ENCODE data around the gene ECM2. TPM values are rescaled to one million over a fixed set of nuclear protein-coding genes. Genes with fewer than 3 reads are reported as not detected.
A peak's percentile ranks its signal among the peaks of the same experiment; 100 is the strongest.

The ECM2 gene
- polyA plus RNA-seq, 1 of the 3 experiments (the other 2 are of a cell fraction): 0.20 TPM

DNA sequence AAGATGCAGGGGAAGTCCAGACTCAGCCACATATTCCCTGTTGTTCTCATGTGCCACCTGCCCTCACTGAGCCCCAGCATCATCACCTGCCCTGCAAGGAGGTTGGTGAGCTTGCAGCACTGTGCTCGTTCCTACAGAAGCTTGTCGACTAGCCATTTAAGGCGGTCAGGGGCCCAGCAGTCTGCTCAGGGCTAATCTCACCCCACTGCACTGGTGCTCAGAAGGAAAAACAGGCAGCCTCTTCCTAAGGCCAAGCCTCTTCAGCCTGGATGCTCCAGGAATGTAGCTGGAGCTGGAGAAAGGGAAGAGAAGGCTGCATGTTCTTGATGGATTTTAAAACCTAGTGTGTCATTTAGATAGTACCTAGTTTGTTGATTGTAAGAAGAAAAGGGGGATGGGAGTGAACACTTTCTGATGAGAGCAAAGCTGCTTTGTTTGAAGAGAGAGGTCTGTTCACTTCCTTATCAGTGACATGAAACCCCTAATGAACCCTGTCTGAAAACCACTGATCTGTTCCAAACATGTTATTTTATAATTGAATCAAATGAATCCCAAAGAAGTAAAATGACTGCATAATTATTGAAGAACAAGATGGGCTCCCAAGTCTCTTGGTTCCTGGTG lies 42.9 kb downstream of the ECM2 start:
- peak overlapping the region in 1 of 2 experiments; percentile 85; a peak in 2 of 4 replicates for H3K27ac ChIP-seq (ENCODE audit: low read depth in 2 of 2, low read length in 1 of 2)
- no peak overlapping the region for H3K4me2 ChIP-seq
- no peaks in the 10 kb centered on the region for H3K36me3 ChIP-seq (replicated peaks in 1 of 2; ENCODE audit: control insufficient read depth in 1 of 2, insufficient read depth in 2 of 2, low read length in 1 of 2)
- no peaks in the 10 kb centered on the region for H3F3A ChIP-seq (replicated peaks; ENCODE audit: insufficient read depth)
- POLR2A ChIA-PET: no interaction called here
- H3K79me2 ChIP-seq (ENCODE audit: insufficient read depth): no peaks in the 10 kb centered on the region
- no peak overlapping the region for H3K4me3 ChIP-seq (ENCODE audit: low read depth in 2 of 2, low read length in 1 of 2)
- H3K4me1 ChIP-seq (ENCODE audit: control insufficient read depth in 1 of 2, insufficient read depth in 2 of 2, low read depth in 1 of 2, low read length in 1 of 2): peaks cover 0 to 19% of the 10 kb centered on the region in 2 experiments; a peak in 3 of 4 replicates
- 67% methylated on average over 3 of the region's 3 CpGs for WGBS (ENCODE audit: low lambda C conversion rate)
- H3K9me3 ChIP-seq: no peaks in the 10 kb centered on the region
- H2AFZ ChIP-seq (ENCODE audit: low read depth): no peak overlapping the region
- no peaks in the 10 kb centered on the region for H3K9me2 ChIP-seq
- peak in 1 of 2 experiments; percentile 55; a peak in 1 of 4 replicates for TF ChIP-seq EP300 (IDR thresholded peaks at IDR 0.05; ENCODE audit: borderline replicate concordance in 1 of 2, low read depth in 1 of 2, low read length in 1 of 2)
- TF ChIP-seq, protein P1, sequence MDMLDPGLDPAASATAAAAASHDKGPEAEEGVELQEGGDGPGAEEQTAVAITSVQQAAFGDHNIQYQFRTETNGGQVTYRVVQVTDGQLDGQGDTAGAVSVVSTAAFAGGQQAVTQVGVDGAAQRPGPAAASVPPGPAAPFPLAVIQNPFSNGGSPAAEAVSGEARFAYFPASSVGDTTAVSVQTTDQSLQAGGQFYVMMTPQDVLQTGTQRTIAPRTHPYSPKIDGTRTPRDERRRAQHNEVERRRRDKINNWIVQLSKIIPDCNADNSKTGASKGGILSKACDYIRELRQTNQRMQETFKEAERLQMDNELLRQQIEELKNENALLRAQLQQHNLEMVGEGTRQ (IDR thresholded peaks at IDR 0.05; ENCODE audit: borderline replicate concordance, low read depth, low read length): no peak
- no peak for TF ChIP-seq SIN3A (IDR thresholded peaks at IDR 0.05; ENCODE audit: borderline replicate concordance, low read depth, low read length)
- TF ChIP-seq TEAD4 (IDR thresholded peaks at IDR 0.05; ENCODE audit: borderline replicate concordance, insufficient read depth): no peak
- TF ChIP-seq RAD21 (IDR thresholded peaks at IDR 0.05; ENCODE audit: low read length): peak; percentile 14; the same call in 1 of the 2 replicates
- TF ChIP-seq RXRA (IDR thresholded peaks at IDR 0.05; ENCODE audit: borderline replicate concordance, low read depth): no peak
- TF ChIP-seq TAF1 (IDR thresholded peaks at IDR 0.05; ENCODE audit: borderline replicate concordance, low read depth, low read length): no peak
- peak; percentile 39 for DNase-seq
- CTCF ChIA-PET: interaction anchor here (0.8 to 1.7 kb wide), 3 partner anchors 142 to 359 kb away, joined by 3 to 4 read pairs (median 3); no protein-coding TSS in a partner anchor
- no peak overlapping the region for H3K9ac ChIP-seq
- H4K20me1 ChIP-seq (ENCODE audit: insufficient read depth): no peaks in the 10 kb centered on the region
- H3K27me3 ChIP-seq (ENCODE audit: insufficient read depth): no peaks in the 10 kb centered on the region

DNA sequence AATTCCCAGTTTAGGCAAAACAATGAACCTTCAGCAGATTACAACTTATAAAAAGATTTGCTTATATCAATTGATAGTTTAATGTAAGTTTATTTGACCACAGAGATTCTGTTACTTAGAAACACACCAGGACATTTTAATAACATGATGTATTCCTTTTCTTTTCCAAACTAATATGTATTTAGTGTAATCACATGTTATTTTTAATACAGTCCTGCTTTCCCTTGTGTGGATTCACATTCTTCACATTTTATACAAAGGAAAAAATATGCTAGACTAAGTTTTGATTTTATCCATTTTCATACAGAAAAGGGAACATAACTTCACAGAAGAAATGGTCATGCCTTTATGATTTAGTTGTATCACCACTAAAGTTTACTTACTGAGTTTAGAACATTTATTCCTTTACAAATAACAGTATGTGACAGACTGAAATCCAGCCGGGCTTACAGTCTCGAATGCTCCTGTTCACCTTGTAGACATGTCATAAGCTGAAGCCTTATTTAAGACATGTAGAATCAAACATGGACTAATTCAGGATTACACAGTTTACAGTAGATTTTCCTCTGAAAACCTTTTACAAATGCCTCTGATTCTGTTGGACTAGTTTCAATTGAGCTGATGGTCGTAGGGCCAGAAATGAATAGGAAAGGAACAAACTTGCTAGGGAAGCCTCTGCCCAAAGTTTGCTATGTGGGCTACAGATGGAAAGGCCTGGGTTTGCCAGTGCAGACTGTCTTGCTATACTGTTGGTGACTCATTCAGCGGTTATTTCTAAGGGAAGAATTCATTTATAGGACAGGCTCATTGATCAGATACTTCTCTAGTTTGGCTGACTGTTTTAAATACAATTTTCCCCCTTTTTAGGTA lies 46.9 kb downstream of the ECM2 start:
- peak overlapping the region; percentile 21 for H2AFZ ChIP-seq (ENCODE audit: low read depth)

More for the DNA sequence above, 46.9 kb downstream of the ECM2 start:
- no peak overlapping the region for H3K4me3 ChIP-seq (ENCODE audit: low read depth in 2 of 2, low read length in 1 of 2)
- H3K27ac ChIP-seq (ENCODE audit: low read depth in 2 of 2, low read length in 1 of 2): peak overlapping the region; percentile 39 to 66; a peak in 3 of 4 replicates
- CTCF ChIA-PET: interaction anchor here (1.3 kb wide), 1 partner anchor 13 kb away, joined by 3 read pairs; no protein-coding TSS in a partner anchor
- POLR2A ChIA-PET: no interaction called here
- H3K4me2 ChIP-seq: peak overlapping the region; percentile 12; the same call in 1 of the 2 replicates
- no peaks in the 10 kb centered on the region for H3K36me3 ChIP-seq (replicated peaks in 1 of 2; ENCODE audit: control insufficient read depth in 1 of 2, insufficient read depth in 2 of 2, low read length in 1 of 2)
- no peak overlapping the region for H3K9ac ChIP-seq
- no peak for TF ChIP-seq GATA2 (CRISPR knock-in tag; IDR thresholded peaks at IDR 0.05)
- peak; percentile 50; the same call in 1 of the 2 replicates for TF ChIP-seq JUND (IDR thresholded peaks at IDR 0.05)
- TF ChIP-seq FOSL2 (IDR thresholded peaks at IDR 0.05; ENCODE audit: borderline replicate concordance, low read depth): peak; percentile 69
- no peaks in the 10 kb centered on the region for H3F3A ChIP-seq (replicated peaks; ENCODE audit: insufficient read depth)
- H3K27me3 ChIP-seq (ENCODE audit: insufficient read depth): no peaks in the 10 kb centered on the region
- 72% methylated on average over 4 of the region's 4 CpGs for WGBS (ENCODE audit: low lambda C conversion rate)
- no peaks in the 10 kb centered on the region for H3K9me2 ChIP-seq
- DNase-seq: no peak
- H3K79me2 ChIP-seq (ENCODE audit: insufficient read depth): no peaks in the 10 kb centered on the region
- H3K9me3 ChIP-seq: no peaks in the 10 kb centered on the region
- H3K4me1 ChIP-seq (ENCODE audit: control insufficient read depth in 1 of 2, insufficient read depth in 2 of 2, low read depth in 1 of 2, low read length in 1 of 2): peaks cover 4 to 26% of the 10 kb centered on the region in 2 experiments; a peak in 3 of 4 replicates
- no peaks in the 10 kb centered on the region for H4K20me1 ChIP-seq (ENCODE audit: insufficient read depth)

Data from SK-N-SH (cell line).